Right lobe of liver (tissue), 6 donors: ENCODE data around the gene CYB5R2. TPM values are rescaled to one million over a fixed set of nuclear protein-coding genes. Genes with fewer than 3 reads are reported as not detected.

Experiments used
- ATAC-seq, 4 donors: fragments of 200-7000 bp; cut with Tn5 transposase; one replicate each; pipeline ENCODE4 v1.9.1; 2020; ENCODE audit warnings: mild to moderate bottlenecking in 4 of 4, moderate library complexity in 4 of 4
- DNase-seq, 3 donors: peaks; one replicate each; pipeline ENCODE4 v3.0.0-alpha.2; 2020
- H3K27ac ChIP-seq, 3 donors: fragments of 200-600 bp; one replicate each; pipeline ENCODE4 v1.8.0; 2022
- H3K27me3 ChIP-seq, 2 donors: fragments of 200-600 bp; one replicate each; pipeline ENCODE4 v1.8.0; 2022
- H3K36me3 ChIP-seq, 4 donors: fragments of 200-600 bp; sonication (generic) in 1 of 4; one replicate each; pipeline versions ENCODE4 v1.5.1 to v1.8.0; 2017 to 2022; ENCODE audit warnings: control low read depth in 1 of 4
- H3K4me1 ChIP-seq, 4 donors: fragments of 200-600 bp; sonication (generic) in 1 of 4; one replicate each; pipeline versions ENCODE4 v1.5.1 to v1.8.0; 2017 to 2022; ENCODE audit warnings: control low read depth in 1 of 4
- H3K4me3 ChIP-seq, 3 donors: fragments of 200-600 bp; one replicate each; pipeline ENCODE4 v1.8.0; 2022
- H3K9me3 ChIP-seq, 4 donors: fragments of 200-600 bp; sonication (generic) in 1 of 4; one replicate each; pipeline versions ENCODE4 v1.5.1 to v1.8.0; 2017 to 2022; ENCODE audit warnings: control low read depth in 1 of 4
- POLR2A ChIP-seq: fragments of 450-650 bp; IDR thresholded peaks from one replicate; pipeline ENCODE4 v1.6.1; 2017; ENCODE audit warnings: antibody characterized with exemption, mild to moderate bottlenecking
- WGBS: methylation state at CpG from one replicate; pipeline ENCODE4 v1.1.6; 2018; ENCODE audit warnings: low coverage, low lambda C conversion rate; ENCODE audit not compliant: insufficient coverage; ENCODE audit errors: missing lambda C conversion rate; 5-methylcytosine and 5-hydroxymethylcytosine counted together
- intact Hi-C, 2 donors: fragments of 100-400 bp; cut with DNase I; formaldehyde crosslinking; loops; one replicate each; pipeline versions ENCODE4 v1.11.2 to v1.14.1; 2022
- total RNA-seq, 6 experiments: library from RNA; depleted of rRNA in 2 of 6; stranded (reverse); fragments of >200 nt in 2 of 6; fragmentation: NEBNext Ultra II Directional in 3 of 6; extraction: Animal tissue kit (Norgen Biotek cat#: 25700) in 3 of 6; gene quantifications; one replicate each; pipeline versions ENCODE4 v1.1.0 to v1.2.4, GENCODE V29; 2016 to 2023
- TF ChIP-seq, protein P1 (sequence below), 4 donors: fragments of 200-600 bp in 3 of 4; fragments of 450-650 bp in 1 of 4; IDR thresholded peaks; one replicate each; pipeline versions ENCODE4 v1.5.1 to v1.8.0; 2016 to 2022; ENCODE audit warnings: antibody characterized with exemption in 4 of 4, mild to moderate bottlenecking in 2 of 4
- donor health status: DM: no; HTN: yes; CAD: no.
- donor health status: DM: no; HTN: no; CAD: no.
- donor health status: DM: no; HTN: no; CAD: no.
- donor health status: DM: no; HTN: yes; CAD: no.
- donor health status: DM: no; HTN: yes; CAD: no.

CYB5R2 gene
- total RNA-seq, 6 experiments from 2014 or later: 0.71 to 3.5 (median 1.4) TPM

DNA sequence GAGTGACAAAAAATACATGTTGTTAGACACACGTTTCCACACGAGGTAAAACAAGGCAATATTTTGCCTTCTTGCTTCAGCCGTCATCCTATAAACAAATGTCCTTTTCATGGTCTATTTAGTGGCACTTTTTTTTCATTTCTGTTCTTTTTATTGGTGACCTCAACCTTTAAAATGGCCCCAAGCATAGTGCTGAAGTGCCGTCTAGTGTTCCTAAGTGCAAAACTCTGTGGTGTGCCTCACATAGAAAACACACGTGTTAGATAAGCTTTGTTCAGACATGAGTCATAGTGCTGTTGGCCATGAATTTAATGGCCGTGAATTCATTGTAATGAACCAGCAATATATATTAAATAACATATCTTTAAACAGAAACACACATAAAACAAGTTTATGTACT lies 17.3 kb upstream of the CYB5R2 start:
- no peaks in the 10 kb centered on the region for H3K9me3 ChIP-seq
- H3K4me3 ChIP-seq: no peak overlapping the region
- H3K4me1 ChIP-seq: peaks cover 0 to 5% (median 0%) of the 10 kb centered on the region in 4 donors
- H3K27me3 ChIP-seq: no peaks in the 10 kb centered on the region
- intact Hi-C loops: no loop called here
- no peak overlapping the region for H3K27ac ChIP-seq
- TF ChIP-seq POLR2A: no peak
- TF ChIP-seq, protein P1, sequence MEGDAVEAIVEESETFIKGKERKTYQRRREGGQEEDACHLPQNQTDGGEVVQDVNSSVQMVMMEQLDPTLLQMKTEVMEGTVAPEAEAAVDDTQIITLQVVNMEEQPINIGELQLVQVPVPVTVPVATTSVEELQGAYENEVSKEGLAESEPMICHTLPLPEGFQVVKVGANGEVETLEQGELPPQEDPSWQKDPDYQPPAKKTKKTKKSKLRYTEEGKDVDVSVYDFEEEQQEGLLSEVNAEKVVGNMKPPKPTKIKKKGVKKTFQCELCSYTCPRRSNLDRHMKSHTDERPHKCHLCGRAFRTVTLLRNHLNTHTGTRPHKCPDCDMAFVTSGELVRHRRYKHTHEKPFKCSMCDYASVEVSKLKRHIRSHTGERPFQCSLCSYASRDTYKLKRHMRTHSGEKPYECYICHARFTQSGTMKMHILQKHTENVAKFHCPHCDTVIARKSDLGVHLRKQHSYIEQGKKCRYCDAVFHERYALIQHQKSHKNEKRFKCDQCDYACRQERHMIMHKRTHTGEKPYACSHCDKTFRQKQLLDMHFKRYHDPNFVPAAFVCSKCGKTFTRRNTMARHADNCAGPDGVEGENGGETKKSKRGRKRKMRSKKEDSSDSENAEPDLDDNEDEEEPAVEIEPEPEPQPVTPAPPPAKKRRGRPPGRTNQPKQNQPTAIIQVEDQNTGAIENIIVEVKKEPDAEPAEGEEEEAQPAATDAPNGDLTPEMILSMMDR (IDR thresholded peaks at IDR 0.05): peak in 2 of 4 donors; percentile 31 to 35
- DNase-seq: no peak
- peak in 2 of 4 donors; percentile 42 to 66 for ATAC-seq
- WGBS: 59% methylated on average over 6 of the region's 6 CpGs
- no peaks in the 10 kb centered on the region for H3K36me3 ChIP-seq

DNA sequence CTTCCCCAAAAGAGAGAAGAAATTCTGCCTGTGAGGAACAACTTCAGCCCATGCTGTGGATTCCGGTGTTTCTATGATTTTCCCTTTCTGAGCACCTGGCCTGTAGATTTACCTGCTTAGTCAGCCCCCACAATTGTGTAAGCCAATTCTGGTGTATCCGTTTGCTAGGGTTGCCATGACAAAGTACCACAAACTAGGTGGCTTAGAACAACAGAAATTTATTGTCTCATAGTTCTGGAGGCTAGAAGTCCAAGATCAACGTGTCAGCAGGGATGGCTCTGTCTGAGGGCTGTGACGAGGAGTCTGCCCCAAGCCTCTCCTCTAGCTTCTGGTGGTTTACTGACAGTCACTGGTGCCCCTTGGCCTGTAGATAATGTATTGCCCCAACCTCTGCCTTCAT lies 15.9 kb upstream of the CYB5R2 start:
- no peaks in the 10 kb centered on the region for H3K27me3 ChIP-seq
- no peak overlapping the region for H3K4me3 ChIP-seq
- no peak overlapping the region for H3K27ac ChIP-seq
- no peak for TF ChIP-seq POLR2A
- TF ChIP-seq, protein P1 (IDR thresholded peaks at IDR 0.05): no peak
- ATAC-seq (no peak), DNase-seq (no peak)
- H3K9me3 ChIP-seq: no peaks in the 10 kb centered on the region
- no peaks in the 10 kb centered on the region for H3K36me3 ChIP-seq
- WGBS: 75% methylated on average over 2 of the region's 4 CpGs
- intact Hi-C loops: no loop called here
- H3K4me1 ChIP-seq: peaks cover 0 to 2% (median 0%) of the 10 kb centered on the region in 4 donors

- ATAC-seq (peak; percentile 69 to 84 (median 76)), DNase-seq (no peak)
- WGBS: 6% methylated on average over 4 of the region's 4 CpGs
- Histone ChIP-seq H3K27me3 (no peaks in the 10 kb centered on the region), H3K27ac (no peak overlapping the region), H3K36me3 (no peaks in the 10 kb centered on the region), H3K4me1 (no peaks in the 10 kb centered on the region), H3K9me3 (no peaks in the 10 kb centered on the region), H3K4me3 (no peak overlapping the region)
- TF ChIP-seq, protein P1 (IDR thresholded peaks at IDR 0.05): peak; percentile 68 to 85 (median 76)
- TF ChIP-seq POLR2A: no peak
- intact Hi-C loops: no loop called here
Measured at GRCh38 chr11:7688238-7688826, 15.0 kb upstream of the CYB5R2 start.

- no peak for TF ChIP-seq POLR2A
- TF ChIP-seq, protein P1 (IDR thresholded peaks at IDR 0.05): no peak
- Histone ChIP-seq H3K36me3 (no peaks in the 10 kb centered on the region), H3K4me1 (no peaks in the 10 kb centered on the region), H3K4me3 (no peak overlapping the region), H3K27me3 (no peaks in the 10 kb centered on the region), H3K9me3 (no peaks in the 10 kb centered on the region), H3K27ac (no peak overlapping the region)
- WGBS: 40% methylated on average over 1 of the region's 1 CpG
- ATAC-seq (no peak), DNase-seq (no peak)
- intact Hi-C loops: no loop called here
Measured at GRCh38 chr11:7687386-7687785, 14.1 kb upstream of the CYB5R2 start.

DNA sequence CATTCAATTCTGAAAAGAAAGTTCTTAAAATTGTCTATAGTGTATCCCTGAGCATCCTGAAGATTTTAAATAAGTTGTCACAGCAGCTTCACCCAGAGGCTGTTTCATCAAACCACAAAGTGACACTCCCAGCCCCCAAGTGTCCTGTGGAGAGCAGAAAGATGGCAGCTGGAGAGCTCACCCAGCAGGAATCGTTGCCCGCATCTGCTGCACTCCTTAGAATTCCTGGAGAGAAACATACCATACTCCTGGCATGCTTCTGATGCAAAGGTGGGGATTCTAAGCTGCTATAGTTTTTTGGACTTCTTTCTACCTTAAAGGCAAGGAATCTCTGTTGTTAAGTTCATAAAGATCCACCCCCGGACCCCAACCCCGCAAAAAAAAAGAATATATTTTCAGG lies 13.5 kb upstream of the CYB5R2 start:
- H3K9me3 ChIP-seq: no peaks in the 10 kb centered on the region
- no peak overlapping the region for H3K4me3 ChIP-seq
- H3K36me3 ChIP-seq: no peaks in the 10 kb centered on the region
- 88% methylated on average over 2 of the region's 4 CpGs for WGBS
- no peaks in the 10 kb centered on the region for H3K4me1 ChIP-seq
- intact Hi-C loops: no loop called here
- no peak overlapping the region for H3K27ac ChIP-seq
- no peak for DNase-seq
- no peak for ATAC-seq
- TF ChIP-seq POLR2A: no peak
- TF ChIP-seq, protein P1 (IDR thresholded peaks at IDR 0.05): no peak
- no peaks in the 10 kb centered on the region for H3K27me3 ChIP-seq
